Measurements from ENCODE around the gene DPEP1. TPM values are rescaled to one million over a fixed set of nuclear protein-coding genes. Genes with fewer than 3 reads are reported as not detected.
A peak's percentile ranks its signal among the peaks of the same experiment; 100 is the strongest.
"Not testable (repeated sequence)": the region's sequence is repeated elsewhere in the genome, so short reads cannot be mapped to it uniquely, and the experiment has no call there.

Gene DPEP1
- total and polyA plus RNA-seq, 2 donors from 2014 or later, result 24.2 to 433 TPM

DNA sequence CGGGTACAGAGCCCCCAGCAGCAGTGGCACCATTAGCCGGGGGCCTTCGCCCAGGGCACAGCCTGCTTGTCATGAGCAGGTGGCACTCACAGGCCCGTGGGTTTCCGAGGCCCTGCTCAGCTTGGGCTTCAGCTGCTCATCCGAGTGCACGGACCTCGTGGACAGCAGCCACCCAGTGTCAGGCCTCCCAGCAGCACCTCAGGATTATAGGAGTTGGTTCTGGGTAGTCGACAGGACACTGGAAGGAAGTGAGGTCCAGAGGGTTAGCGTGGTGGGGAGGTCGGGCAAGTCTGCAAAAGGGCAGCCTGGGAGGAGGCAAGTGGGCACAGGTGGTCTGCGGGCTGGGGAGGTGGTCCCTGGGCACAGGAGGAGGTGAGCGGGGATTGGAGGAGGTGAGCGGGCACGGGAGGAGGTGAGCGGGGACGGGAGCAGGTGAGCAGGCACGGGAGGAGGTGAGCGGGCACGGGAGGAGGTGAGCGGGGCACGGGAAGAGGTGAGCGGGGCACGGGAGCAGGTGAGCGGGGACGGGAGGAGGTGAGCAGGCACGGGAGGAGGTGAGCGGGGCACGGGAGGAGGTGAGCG is 43.0 kb upstream of the DPEP1 start:
- intact Hi-C loops (cut with DNase I), result loop anchor here (10.0 kb wide), 1 partner anchor 74 kb away; no protein-coding TSS in a partner anchor
- H3K9me3 ChIP-seq (ENCODE audit: control insufficient read depth in 2 of 3, insufficient read depth in 1 of 3, low read length in 3 of 3), result no peaks in the 10 kb centered on the region
- TF ChIP-seq, protein P1, sequence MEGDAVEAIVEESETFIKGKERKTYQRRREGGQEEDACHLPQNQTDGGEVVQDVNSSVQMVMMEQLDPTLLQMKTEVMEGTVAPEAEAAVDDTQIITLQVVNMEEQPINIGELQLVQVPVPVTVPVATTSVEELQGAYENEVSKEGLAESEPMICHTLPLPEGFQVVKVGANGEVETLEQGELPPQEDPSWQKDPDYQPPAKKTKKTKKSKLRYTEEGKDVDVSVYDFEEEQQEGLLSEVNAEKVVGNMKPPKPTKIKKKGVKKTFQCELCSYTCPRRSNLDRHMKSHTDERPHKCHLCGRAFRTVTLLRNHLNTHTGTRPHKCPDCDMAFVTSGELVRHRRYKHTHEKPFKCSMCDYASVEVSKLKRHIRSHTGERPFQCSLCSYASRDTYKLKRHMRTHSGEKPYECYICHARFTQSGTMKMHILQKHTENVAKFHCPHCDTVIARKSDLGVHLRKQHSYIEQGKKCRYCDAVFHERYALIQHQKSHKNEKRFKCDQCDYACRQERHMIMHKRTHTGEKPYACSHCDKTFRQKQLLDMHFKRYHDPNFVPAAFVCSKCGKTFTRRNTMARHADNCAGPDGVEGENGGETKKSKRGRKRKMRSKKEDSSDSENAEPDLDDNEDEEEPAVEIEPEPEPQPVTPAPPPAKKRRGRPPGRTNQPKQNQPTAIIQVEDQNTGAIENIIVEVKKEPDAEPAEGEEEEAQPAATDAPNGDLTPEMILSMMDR (IDR thresholded peaks at IDR 0.05; ENCODE audit: borderline replicate concordance, extremely low read depth, insufficient read depth), result no peak
- peaks cover 0 to 18% (median 11%) of the 10 kb centered on the region in 3 donors for H3K4me1 ChIP-seq (ENCODE audit: control insufficient read depth in 2 of 3, insufficient read depth in 2 of 3, low read depth in 1 of 3, low read length in 3 of 3)
- FAIRE-seq (no peak), DNase-seq (peak in 1 of 5 donors; percentile 65)
- no peak overlapping the region for H3K27ac ChIP-seq (ENCODE audit: low read depth in 2 of 2, low read length in 2 of 2)
- no peak overlapping the region for H3K9ac ChIP-seq (ENCODE audit: low read length in 3 of 3)
- no peak overlapping the region for H3K4me3 ChIP-seq (ENCODE audit: low read length in 3 of 3)
- no peaks in the 10 kb centered on the region for H3K36me3 ChIP-seq (ENCODE audit: control insufficient read depth in 2 of 3, insufficient read depth in 3 of 3, low read length in 3 of 3)
- H3K27me3 ChIP-seq (ENCODE audit: control insufficient read depth, insufficient read depth, low read length), result no peaks in the 10 kb centered on the region

DNA sequence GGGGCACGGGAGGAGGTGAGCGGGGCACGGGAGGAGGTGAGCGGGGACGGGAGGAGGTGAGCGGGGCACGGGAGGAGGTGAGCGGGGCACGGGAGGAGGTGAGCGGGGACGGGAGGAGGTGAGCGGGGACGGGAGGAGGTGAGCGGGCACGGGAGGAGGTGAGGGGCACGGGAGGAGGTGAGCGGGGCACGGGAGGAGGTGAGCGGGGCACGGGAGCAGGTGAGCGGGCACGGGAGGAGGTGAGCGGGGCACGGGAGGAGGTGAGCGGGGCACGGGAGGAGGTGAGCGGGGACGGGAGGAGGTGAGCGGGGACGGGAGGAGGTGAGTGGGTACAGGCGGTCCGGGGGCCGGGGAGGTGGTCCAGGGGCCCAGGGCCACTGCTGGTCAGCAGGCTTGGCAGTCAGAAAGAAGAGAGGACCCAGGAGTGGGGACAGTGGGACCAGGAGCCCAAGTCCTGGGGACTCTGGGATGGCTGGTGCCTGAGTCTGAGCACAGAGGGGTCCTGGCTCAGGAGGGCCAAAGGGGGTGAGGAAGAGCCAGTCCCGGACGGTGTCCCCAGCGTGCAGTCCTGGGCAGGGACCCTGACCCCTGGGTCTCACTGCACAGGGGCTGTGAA is 42.4 kb upstream of the DPEP1 start:
- H3K9me3 ChIP-seq (ENCODE audit: control insufficient read depth in 2 of 3, insufficient read depth in 1 of 3, low read length in 3 of 3); H3K27me3 ChIP-seq (ENCODE audit: control insufficient read depth, insufficient read depth, low read length); DNase-seq; FAIRE-seq; H3K9ac ChIP-seq (ENCODE audit: low read length in 3 of 3); H3K4me3 ChIP-seq (ENCODE audit: low read length in 3 of 3); H3K27ac ChIP-seq (ENCODE audit: low read depth in 2 of 2, low read length in 2 of 2); H3K36me3 ChIP-seq (ENCODE audit: control insufficient read depth in 2 of 3, insufficient read depth in 3 of 3, low read length in 3 of 3): not testable (repeated sequence)
- intact Hi-C loops (cut with DNase I), result loop anchor here (10.0 kb wide), 1 partner anchor 74 kb away; no protein-coding TSS in a partner anchor
- H3K4me1 ChIP-seq (ENCODE audit: control insufficient read depth in 2 of 3, insufficient read depth in 2 of 3, low read depth in 1 of 3, low read length in 3 of 3), result peaks cover 0 to 11% (median 10%) of the 10 kb centered on the region in 3 donors

DNA sequence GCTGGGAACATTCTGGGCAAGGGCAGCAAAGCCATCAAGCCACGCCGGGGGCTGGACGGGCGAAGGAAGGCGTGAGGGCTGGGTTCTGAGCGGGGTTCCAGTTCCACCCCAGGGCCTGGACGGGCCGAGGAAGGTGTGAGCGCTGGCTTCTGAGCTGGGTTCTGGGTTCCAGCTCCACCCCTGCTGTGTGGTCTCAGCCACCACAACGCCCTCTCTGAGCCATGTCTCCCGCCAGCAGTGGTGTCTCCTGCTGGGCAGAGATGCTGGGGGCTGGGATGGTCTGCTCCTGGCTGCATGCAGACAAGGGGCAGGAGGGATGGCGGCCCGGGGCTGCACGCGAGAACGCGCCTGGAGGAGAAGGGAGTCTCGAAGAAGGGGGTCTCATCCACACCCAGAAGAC is 41.8 kb upstream of the DPEP1 start:
- Histone ChIP-seq H3K4me1 (ENCODE audit: control insufficient read depth in 2 of 3, insufficient read depth in 2 of 3, low read depth in 1 of 3, low read length in 3 of 3) (peaks cover 0 to 10% (median 8%) of the 10 kb centered on the region in 3 donors), H3K27me3 (ENCODE audit: control insufficient read depth, insufficient read depth, low read length) (no peaks in the 10 kb centered on the region), H3K36me3 (ENCODE audit: control insufficient read depth in 2 of 3, insufficient read depth in 3 of 3, low read length in 3 of 3) (no peaks in the 10 kb centered on the region), H3K9ac (ENCODE audit: low read length in 3 of 3) (no peak overlapping the region), H3K27ac (ENCODE audit: low read depth in 2 of 2, low read length in 2 of 2) (no peak overlapping the region), H3K4me3 (ENCODE audit: low read length in 3 of 3) (no peak overlapping the region), H3K9me3 (ENCODE audit: control insufficient read depth in 2 of 3, insufficient read depth in 1 of 3, low read length in 3 of 3) (no peaks in the 10 kb centered on the region)
- intact Hi-C loops (cut with DNase I), result loop anchor here (10.0 kb wide), 1 partner anchor 73 kb away; no protein-coding TSS in a partner anchor
- DNase-seq, result peak in 1 of 5 donors; percentile 72
- TF ChIP-seq, protein P1 (IDR thresholded peaks at IDR 0.05; ENCODE audit: borderline replicate concordance, extremely low read depth, insufficient read depth), result no peak
- FAIRE-seq, result no peak

DNA sequence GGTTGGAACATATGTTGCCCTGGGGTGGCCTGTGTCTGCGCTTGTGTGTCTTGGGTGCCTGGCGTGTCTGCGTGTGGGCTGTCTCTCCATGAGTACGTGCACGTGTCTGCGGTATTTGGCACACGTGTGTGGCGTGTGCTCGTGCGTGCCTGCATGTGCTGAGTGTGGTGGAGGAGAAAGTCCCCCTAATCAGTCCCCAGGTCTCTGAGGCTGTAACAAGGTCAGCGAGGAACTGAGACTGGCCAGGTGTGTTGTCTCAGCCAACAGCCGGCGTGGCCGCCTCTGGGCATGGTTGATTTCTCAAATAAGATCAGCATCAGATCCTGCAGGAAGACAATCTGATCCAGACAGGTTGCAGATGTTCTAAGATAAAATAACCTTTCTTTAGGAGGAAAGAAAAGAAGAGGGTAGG is 41.4 kb upstream of the DPEP1 start:
- peak in 3 of 5 donors; percentile 48 to 62 (median 53) for DNase-seq
- H3K27ac ChIP-seq (ENCODE audit: low read depth in 2 of 2, low read length in 2 of 2), result no peak overlapping the region

More for the DNA sequence above, 41.4 kb upstream of the DPEP1 start:
- Histone ChIP-seq H3K4me1 (ENCODE audit: control insufficient read depth in 2 of 3, insufficient read depth in 2 of 3, low read depth in 1 of 3, low read length in 3 of 3) (peaks cover 0 to 10% (median 8%) of the 10 kb centered on the region in 3 donors), H3K4me3 (ENCODE audit: low read length in 3 of 3) (no peak overlapping the region), H3K9ac (ENCODE audit: low read length in 3 of 3) (no peak overlapping the region), H3K27me3 (ENCODE audit: control insufficient read depth, insufficient read depth, low read length) (no peaks in the 10 kb centered on the region), H3K9me3 (ENCODE audit: control insufficient read depth in 2 of 3, insufficient read depth in 1 of 3, low read length in 3 of 3) (no peaks in the 10 kb centered on the region), H3K36me3 (ENCODE audit: control insufficient read depth in 2 of 3, insufficient read depth in 3 of 3, low read length in 3 of 3) (no peaks in the 10 kb centered on the region)
- TF ChIP-seq, protein P1 (IDR thresholded peaks at IDR 0.05; ENCODE audit: borderline replicate concordance, extremely low read depth, insufficient read depth), result no peak
- FAIRE-seq, result no peak
- intact Hi-C loops (cut with DNase I), result loop anchor here (10.0 kb wide), 1 partner anchor 73 kb away; no protein-coding TSS in a partner anchor
